Keratinocyte (primary cell): Measurements from ENCODE around the gene ZBTB20. TPM values are rescaled to one million over a fixed set of nuclear protein-coding genes. Genes with fewer than 3 reads are reported as not detected.

Source experiments
- DNase-seq: peaks from one replicate; pipeline ENCODE4 v3.0.0-alpha.2; 2011; ENCODE audit warnings: low read depth, missing footprints, low spot score
- FAIRE-seq: peaks from 2 replicates; lab custom pipeline; 2011; peaks lifted over from hg19 to GRCh38; lab: Jason Lieb, UNC
- H2AFZ ChIP-seq: 2 replicates; pipeline ENCODE4 v1.6.0; 2012; ENCODE audit warnings: low read length, control low read depth, inconsistent platforms; ENCODE audit not compliant: control insufficient read depth
- H3K27ac ChIP-seq: 2 replicates; pipeline ENCODE4 v1.5.1; 2011; ENCODE audit warnings: low read length; ENCODE audit not compliant: control insufficient read depth, insufficient read depth
- H3K27me3 ChIP-seq: 3 replicates; pipeline ENCODE4 v1.6.0; 2011; ENCODE audit warnings: low read length; ENCODE audit not compliant: control insufficient read depth, insufficient read depth; ENCODE audit errors: extremely low read depth
- H3K36me3 ChIP-seq, 2 experiments: 2 replicates in 1 of 2; 3 replicates in 1 of 2; pipeline ENCODE4 v1.5.1; 2011; ENCODE audit warnings: low read length in 2 of 2, mild to moderate bottlenecking in 1 of 2; ENCODE audit not compliant: control insufficient read depth in 2 of 2, insufficient read depth in 2 of 2; ENCODE audit errors: extremely low read depth in 1 of 2
- H3K4me1 ChIP-seq: 3 replicates; pipeline ENCODE4 v1.5.1; 2011; ENCODE audit warnings: low read length; ENCODE audit not compliant: control insufficient read depth, insufficient read depth; ENCODE audit errors: extremely low read depth
- H3K4me2 ChIP-seq: 3 replicates; pipeline ENCODE4 v1.6.0; 2011; ENCODE audit warnings: low read depth, low read length; ENCODE audit not compliant: control insufficient read depth, insufficient read depth; ENCODE audit errors: extremely low read depth
- H3K4me3 ChIP-seq, 3 experiments: fragments of 200-600 bp in 1 of 3; sonication (generic) in 1 of 3; 2 replicates in 2 of 3; 3 replicates in 1 of 3; pipeline ENCODE4 v1.5.1; 2011 to 2016; ENCODE audit warnings: low read length in 3 of 3, mild to moderate bottlenecking in 3 of 3, control low read depth in 2 of 3, inconsistent platforms in 1 of 3, low read depth in 1 of 3, mixed read lengths in 1 of 3, mixed run types in 1 of 3, moderate library complexity in 1 of 3; ENCODE audit not compliant: control insufficient read depth in 2 of 3, insufficient read depth in 2 of 3; ENCODE audit errors: extremely low read depth in 1 of 3
- H3K79me2 ChIP-seq: 2 replicates; pipeline ENCODE4 v1.6.0; 2012; ENCODE audit warnings: low read length; ENCODE audit not compliant: control insufficient read depth, insufficient read depth
- H3K9ac ChIP-seq: 3 replicates; pipeline ENCODE4 v1.6.0; 2011; ENCODE audit warnings: low read length; ENCODE audit not compliant: control insufficient read depth, insufficient read depth; ENCODE audit errors: extremely low read depth
- H3K9me1 ChIP-seq: 3 replicates; pipeline ENCODE4 v1.6.0; 2011; ENCODE audit warnings: low read length; ENCODE audit not compliant: control insufficient read depth, insufficient read depth; ENCODE audit errors: extremely low read depth
- H3K9me3 ChIP-seq: 2 replicates; pipeline ENCODE4 v1.5.1; 2012; ENCODE audit warnings: low read depth, low read length; ENCODE audit not compliant: control insufficient read depth
- H4K20me1 ChIP-seq: 3 replicates; pipeline ENCODE4 v1.6.0; 2011; ENCODE audit warnings: low read length; ENCODE audit not compliant: control insufficient read depth, insufficient read depth; ENCODE audit errors: extremely low read depth
- EZH2 ChIP-seq: IDR thresholded peaks from one replicate; pipeline ENCODE4 v1.6.1; 2012; ENCODE audit warnings: inconsistent platforms, mild to moderate bottlenecking, low read length, moderate library complexity
- dilution Hi-C: fragments of 300-500 bp; cut with MboI; formaldehyde crosslinking; loops from one replicate; pipeline ENCODE4 v1.7.0; 2020; ENCODE audit warnings: low sequenced_read_pairs; ENCODE audit not compliant: extremely low pct_ligation_motif_present
- polyA plus RNA-seq, 5 experiments: library from polyadenylated mRNA; depleted of rRNA in 3 of 5; stranded (reverse) in 3 of 5; stranded (forward) in 1 of 5; unstranded in 1 of 5; fragments of >200 nt; gene quantifications; 1 replicate in 1 of 5; 2 replicates in 3 of 5; 3 replicates in 1 of 5; pipeline versions ENCODE4 v1.2.1 to v1.2.3, GENCODE V29; 2011 to 2012; ENCODE audit warnings: missing spikeins in 2 of 5, low read depth in 1 of 5, low replicate concordance in 1 of 5
- TF ChIP-seq, protein P1 (sequence below), 3 experiments: IDR thresholded peaks in 1 of 3; conservative IDR thresholded peaks in 1 of 3; optimal IDR thresholded peaks in 1 of 3; 2 replicates in 2 of 3; 3 replicates in 1 of 3; pipeline versions ENCODE3 to v1.5.1; 2011; ENCODE audit warnings: low read length in 3 of 3, mild to moderate bottlenecking in 3 of 3, moderate library complexity in 2 of 3, control low read depth in 1 of 3, inconsistent platforms in 1 of 3; ENCODE audit not compliant: insufficient read depth in 2 of 3; ENCODE audit errors: extremely low read depth in 1 of 3

The ZBTB20 gene
- polyA plus RNA-seq, 1 donor (not counting 4 experiments of a cell fraction or from before 2014, with no cell fraction given): 0.52 TPM

DNA sequence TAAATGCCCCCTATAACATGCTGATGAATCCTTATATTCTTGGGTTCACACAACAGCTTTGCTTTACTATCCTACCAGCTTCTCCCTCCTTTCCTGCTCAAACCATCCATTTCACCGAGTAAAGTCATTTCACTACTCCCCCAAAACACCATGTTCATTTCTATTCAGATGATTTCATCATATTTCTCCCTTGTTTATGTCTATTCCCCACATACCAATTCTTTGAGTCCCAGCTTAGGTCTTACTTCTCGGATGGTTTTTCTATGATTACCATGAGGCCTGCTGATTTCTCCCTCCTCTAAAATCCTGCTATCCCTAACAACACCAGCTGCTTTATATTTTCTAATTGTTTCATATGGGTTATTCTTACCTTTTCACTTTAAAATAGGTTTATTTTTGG, 621.8 kb downstream of the ZBTB20 start:
- H3K4me3 ChIP-seq: no peak overlapping the region
- FAIRE-seq: no peak
- H3K36me3 ChIP-seq: no peaks in the 10 kb centered on the region
- TF ChIP-seq EZH2: no peak
- TF ChIP-seq, protein P1, sequence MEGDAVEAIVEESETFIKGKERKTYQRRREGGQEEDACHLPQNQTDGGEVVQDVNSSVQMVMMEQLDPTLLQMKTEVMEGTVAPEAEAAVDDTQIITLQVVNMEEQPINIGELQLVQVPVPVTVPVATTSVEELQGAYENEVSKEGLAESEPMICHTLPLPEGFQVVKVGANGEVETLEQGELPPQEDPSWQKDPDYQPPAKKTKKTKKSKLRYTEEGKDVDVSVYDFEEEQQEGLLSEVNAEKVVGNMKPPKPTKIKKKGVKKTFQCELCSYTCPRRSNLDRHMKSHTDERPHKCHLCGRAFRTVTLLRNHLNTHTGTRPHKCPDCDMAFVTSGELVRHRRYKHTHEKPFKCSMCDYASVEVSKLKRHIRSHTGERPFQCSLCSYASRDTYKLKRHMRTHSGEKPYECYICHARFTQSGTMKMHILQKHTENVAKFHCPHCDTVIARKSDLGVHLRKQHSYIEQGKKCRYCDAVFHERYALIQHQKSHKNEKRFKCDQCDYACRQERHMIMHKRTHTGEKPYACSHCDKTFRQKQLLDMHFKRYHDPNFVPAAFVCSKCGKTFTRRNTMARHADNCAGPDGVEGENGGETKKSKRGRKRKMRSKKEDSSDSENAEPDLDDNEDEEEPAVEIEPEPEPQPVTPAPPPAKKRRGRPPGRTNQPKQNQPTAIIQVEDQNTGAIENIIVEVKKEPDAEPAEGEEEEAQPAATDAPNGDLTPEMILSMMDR (optimal IDR thresholded peaks at IDR 0.05 in 1 of 3, IDR thresholded peaks at IDR 0.05 in 1 of 3, conservative IDR thresholded peaks at IDR 0.05 in 1 of 3; ENCODE audit: extremely low read depth in 1 of 3, insufficient read depth in 2 of 3, low read length in 3 of 3): no peak
- no peaks in the 10 kb centered on the region for H3K27me3 ChIP-seq
- H3K9me3 ChIP-seq: no peaks in the 10 kb centered on the region
- no peaks in the 10 kb centered on the region for H3K9me1 ChIP-seq
- H3K79me2 ChIP-seq: no peaks in the 10 kb centered on the region
- H3K27ac ChIP-seq: no peak overlapping the region
- no peak for DNase-seq
- H3K4me1 ChIP-seq: no peaks in the 10 kb centered on the region
- no peak overlapping the region for H3K9ac ChIP-seq
- H2AFZ ChIP-seq: no peak overlapping the region
- dilution Hi-C loops: no loop called here
- no peak overlapping the region for H3K4me2 ChIP-seq
- no peaks in the 10 kb centered on the region for H4K20me1 ChIP-seq

- H2AFZ ChIP-seq: peak overlapping the region; percentile 3
- TF ChIP-seq EZH2: no peak
- TF ChIP-seq, protein P1 (optimal IDR thresholded peaks at IDR 0.05 in 1 of 3, IDR thresholded peaks at IDR 0.05 in 1 of 3, conservative IDR thresholded peaks at IDR 0.05 in 1 of 3; ENCODE audit: extremely low read depth in 1 of 3, insufficient read depth in 2 of 3, low read length in 3 of 3): no peak
- no peak for DNase-seq
- no peak overlapping the region for H3K27ac ChIP-seq
- dilution Hi-C loops: no loop called here
- H4K20me1 ChIP-seq: no peaks in the 10 kb centered on the region
- no peak overlapping the region for H3K4me3 ChIP-seq
- H3K9me3 ChIP-seq: no peaks in the 10 kb centered on the region
- FAIRE-seq: peak; percentile 9
- H3K27me3 ChIP-seq: no peaks in the 10 kb centered on the region
- H3K4me1 ChIP-seq: peaks cover 2% of the 10 kb centered on the region
- no peaks in the 10 kb centered on the region for H3K36me3 ChIP-seq
- H3K9ac ChIP-seq: no peak overlapping the region
- H3K79me2 ChIP-seq: no peaks in the 10 kb centered on the region
- no peaks in the 10 kb centered on the region for H3K9me1 ChIP-seq
- H3K4me2 ChIP-seq: no peak overlapping the region
Measured at GRCh38 chr3:114519415-114519814, 627.7 kb downstream of the ZBTB20 start.
